ENCODE data around the gene ACTR6.

ACTR6 gene

DNA sequence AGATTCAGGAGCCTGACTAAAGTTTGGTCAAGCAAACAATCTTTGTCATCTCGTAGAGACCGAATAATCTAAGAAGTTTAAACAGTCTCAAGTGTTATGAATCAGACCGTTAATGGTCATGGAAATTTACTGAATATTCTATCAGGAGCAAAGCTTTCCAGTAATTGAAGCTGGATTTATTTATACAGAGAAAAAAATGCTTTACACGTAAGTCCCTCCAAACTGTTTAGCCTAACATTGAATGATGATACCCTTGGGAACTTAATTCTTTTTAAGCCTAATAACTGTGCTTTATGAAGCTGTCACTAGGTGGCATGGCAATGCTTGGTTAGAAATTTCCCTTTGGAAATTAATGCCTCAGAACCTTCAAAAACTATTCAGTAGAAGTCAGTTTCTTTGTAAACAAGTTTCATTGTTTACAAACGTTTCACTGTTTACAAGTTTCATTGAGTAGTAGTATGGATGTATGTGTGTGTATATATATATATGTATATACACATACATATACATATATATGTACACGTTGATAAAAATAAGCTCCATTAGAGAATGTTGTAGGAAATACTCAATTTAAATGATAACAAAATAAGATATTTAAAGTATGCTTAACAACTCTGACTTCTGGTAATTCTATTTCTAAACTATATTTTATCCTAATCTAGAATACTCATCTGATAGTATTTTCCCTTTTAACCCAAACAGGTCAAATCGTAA, 34.1 kb downstream of the ACTR6 start:
- H3K27ac ChIP-seq (ENCODE audit: low read depth, low read length): no peak overlapping the region
- no peaks in the 10 kb centered on the region for H3K4me1 ChIP-seq (ENCODE audit: control insufficient read depth in 1 of 2, insufficient read depth in 2 of 2, low read length in 2 of 2)
- H3K9ac ChIP-seq (ENCODE audit: low read depth in 1 of 2, low read length in 2 of 2): no peak overlapping the region
- no peak overlapping the region for H3K4me3 ChIP-seq (ENCODE audit: low read depth in 1 of 2, low read length in 2 of 2)
- no peaks in the 10 kb centered on the region for H3K9me3 ChIP-seq (ENCODE audit: control insufficient read depth in 1 of 2, low read length in 2 of 2)
- H3K27me3 ChIP-seq (ENCODE audit: control insufficient read depth in 1 of 2, insufficient read depth in 2 of 2, low read length in 2 of 2): no peaks in the 10 kb centered on the region
- no peaks in the 10 kb centered on the region for H3K36me3 ChIP-seq (ENCODE audit: control insufficient read depth in 1 of 2, insufficient read depth in 2 of 2, low read length in 2 of 2)

DNA sequence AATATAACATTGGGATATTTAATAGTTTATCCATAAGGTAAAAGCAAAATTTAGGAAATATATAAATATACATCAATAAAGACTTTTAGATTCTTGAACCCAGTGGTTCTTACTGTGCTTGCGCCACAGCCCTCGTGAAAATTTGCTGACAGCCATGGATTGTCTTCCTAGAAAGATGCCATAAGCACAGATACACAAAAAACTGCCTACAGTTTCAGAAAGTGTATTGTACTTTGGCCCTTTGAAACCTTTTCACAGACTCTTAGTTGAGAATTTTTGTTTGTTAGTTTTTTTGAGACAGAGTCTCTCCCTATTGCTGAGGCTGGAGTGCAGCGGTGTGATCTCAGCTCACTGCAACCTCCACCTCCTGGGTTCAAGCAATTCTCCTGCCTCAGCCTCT, 38.2 kb downstream of the ACTR6 start:
- H3K27me3 ChIP-seq (ENCODE audit: control insufficient read depth in 1 of 2, insufficient read depth in 2 of 2, low read length in 2 of 2): no peaks in the 10 kb centered on the region
- no peaks in the 10 kb centered on the region for H3K9me3 ChIP-seq (ENCODE audit: control insufficient read depth in 1 of 2, low read length in 2 of 2)
- no peaks in the 10 kb centered on the region for H3K36me3 ChIP-seq (ENCODE audit: control insufficient read depth in 1 of 2, insufficient read depth in 2 of 2, low read length in 2 of 2)
- H3K27ac ChIP-seq (ENCODE audit: low read depth, low read length): no peak overlapping the region
- no peak overlapping the region for H3K9ac ChIP-seq (ENCODE audit: low read depth in 1 of 2, low read length in 2 of 2)
- no peaks in the 10 kb centered on the region for H3K4me1 ChIP-seq (ENCODE audit: control insufficient read depth in 1 of 2, insufficient read depth in 2 of 2, low read length in 2 of 2)
- no peak overlapping the region for H3K4me3 ChIP-seq (ENCODE audit: low read depth in 1 of 2, low read length in 2 of 2)

DNA sequence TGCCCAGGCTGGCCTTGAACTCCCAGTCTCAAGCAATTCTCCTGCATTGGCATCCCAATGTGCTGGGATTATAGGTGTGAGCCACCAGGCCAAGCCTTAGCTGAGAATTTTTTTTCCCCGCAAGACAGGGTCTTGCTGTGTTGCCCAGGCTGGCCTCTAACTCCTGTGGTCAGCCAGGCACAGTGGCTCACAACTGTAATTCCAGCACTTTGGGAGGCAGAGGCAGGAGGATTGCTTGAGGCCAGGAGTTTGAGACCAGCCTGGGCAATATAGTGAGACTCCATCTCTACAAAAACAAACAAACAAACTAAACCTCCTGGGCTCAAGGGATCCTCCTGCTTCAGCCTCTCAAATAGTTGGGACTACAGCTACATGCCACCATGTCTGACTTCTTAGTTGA, 39.0 kb downstream of the ACTR6 start:
- H3K27me3 ChIP-seq (ENCODE audit: control insufficient read depth in 1 of 2, insufficient read depth in 2 of 2, low read length in 2 of 2): no peaks in the 10 kb centered on the region
- no peak overlapping the region for H3K27ac ChIP-seq (ENCODE audit: low read depth, low read length)
- H3K4me3 ChIP-seq (ENCODE audit: low read depth in 1 of 2, low read length in 2 of 2): no peak overlapping the region
- no peaks in the 10 kb centered on the region for H3K4me1 ChIP-seq (ENCODE audit: control insufficient read depth in 1 of 2, insufficient read depth in 2 of 2, low read length in 2 of 2)
- no peak overlapping the region for H3K9ac ChIP-seq (ENCODE audit: low read depth in 1 of 2, low read length in 2 of 2)
- no peaks in the 10 kb centered on the region for H3K36me3 ChIP-seq (ENCODE audit: control insufficient read depth in 1 of 2, insufficient read depth in 2 of 2, low read length in 2 of 2)
- no peaks in the 10 kb centered on the region for H3K9me3 ChIP-seq (ENCODE audit: control insufficient read depth in 1 of 2, low read length in 2 of 2)

DNA sequence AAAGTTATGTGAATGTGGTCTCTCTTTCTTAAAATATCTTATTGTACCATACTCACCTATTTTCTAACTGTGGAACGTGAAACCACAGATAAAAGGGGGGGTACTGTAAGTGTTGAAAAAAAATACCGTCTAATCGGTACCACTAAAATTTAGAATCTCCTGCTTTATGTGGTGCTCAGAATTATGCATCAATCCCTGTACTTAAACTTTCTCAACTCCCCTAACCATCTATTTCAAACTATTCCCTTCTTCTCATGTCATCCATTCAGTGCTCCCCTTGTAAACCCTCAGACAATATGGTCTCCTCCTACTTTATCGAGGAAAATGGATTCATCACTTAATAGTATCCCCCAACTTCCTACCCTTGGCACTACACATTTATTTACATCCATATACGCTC, 42.5 kb downstream of the ACTR6 start:
- Histone ChIP-seq H3K4me3 (ENCODE audit: low read depth in 1 of 2, low read length in 2 of 2) (no peak overlapping the region), H3K27ac (ENCODE audit: low read depth, low read length) (no peak overlapping the region), H3K9ac (ENCODE audit: low read depth in 1 of 2, low read length in 2 of 2) (no peak overlapping the region), H3K9me3 (ENCODE audit: control insufficient read depth in 1 of 2, low read length in 2 of 2) (no peaks in the 10 kb centered on the region), H3K27me3 (ENCODE audit: control insufficient read depth in 1 of 2, insufficient read depth in 2 of 2, low read length in 2 of 2) (no peaks in the 10 kb centered on the region), H3K4me1 (ENCODE audit: control insufficient read depth in 1 of 2, insufficient read depth in 2 of 2, low read length in 2 of 2) (no peaks in the 10 kb centered on the region), H3K36me3 (ENCODE audit: control insufficient read depth in 1 of 2, insufficient read depth in 2 of 2, low read length in 2 of 2) (no peaks in the 10 kb centered on the region)

DNA sequence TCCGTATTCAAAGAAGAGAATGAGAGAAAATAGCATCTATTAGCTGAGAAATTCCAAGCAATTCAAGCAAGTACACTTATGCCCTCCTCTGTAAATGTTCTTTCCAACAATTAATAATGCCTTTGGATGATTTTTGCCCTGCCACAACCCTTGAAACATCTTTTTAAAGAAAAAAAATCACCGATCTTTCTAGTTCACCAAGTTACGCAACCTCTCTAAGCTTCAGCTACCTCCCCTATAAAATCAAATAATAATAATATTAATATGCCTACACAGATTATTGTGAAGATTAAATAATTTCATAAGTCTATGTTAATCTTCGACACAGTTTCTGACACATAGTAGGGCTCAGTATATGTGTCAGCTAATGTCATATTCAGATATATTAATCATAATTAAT, 47.1 kb downstream of the ACTR6 start:
- Histone ChIP-seq H3K4me1 (ENCODE audit: control insufficient read depth in 1 of 2, insufficient read depth in 2 of 2, low read length in 2 of 2) (peaks cover 4 to 11% of the 10 kb centered on the region in 2 donors), H3K27ac (ENCODE audit: low read depth, low read length) (no peak overlapping the region), H3K27me3 (ENCODE audit: control insufficient read depth in 1 of 2, insufficient read depth in 2 of 2, low read length in 2 of 2) (no peaks in the 10 kb centered on the region), H3K36me3 (ENCODE audit: control insufficient read depth in 1 of 2, insufficient read depth in 2 of 2, low read length in 2 of 2) (no peaks in the 10 kb centered on the region), H3K9ac (ENCODE audit: low read depth in 1 of 2, low read length in 2 of 2) (no peak overlapping the region), H3K4me3 (ENCODE audit: low read depth in 1 of 2, low read length in 2 of 2) (no peak overlapping the region), H3K9me3 (ENCODE audit: control insufficient read depth in 1 of 2, low read length in 2 of 2) (no peaks in the 10 kb centered on the region)

DNA sequence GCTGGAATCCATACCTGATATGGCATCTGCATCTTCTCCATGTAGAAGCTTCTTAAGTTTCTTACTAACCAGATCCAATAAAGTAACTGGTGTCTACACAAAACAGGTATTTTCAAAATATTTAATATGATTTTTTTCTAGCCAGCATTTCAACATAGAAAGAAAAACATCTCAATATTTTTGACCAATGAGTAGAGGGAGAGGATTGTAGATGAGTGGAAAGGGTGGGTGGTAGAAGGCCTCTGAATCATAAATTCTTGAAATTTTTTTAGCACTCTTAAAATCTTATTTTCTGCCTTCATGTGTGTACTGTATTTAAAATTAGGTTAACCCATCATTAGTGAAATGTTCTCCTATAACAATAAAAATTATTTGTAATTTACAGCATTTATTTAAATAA, 48.3 kb downstream of the ACTR6 start:
- Histone ChIP-seq H3K9ac (ENCODE audit: low read depth in 1 of 2, low read length in 2 of 2) (no peak overlapping the region), H3K36me3 (ENCODE audit: control insufficient read depth in 1 of 2, insufficient read depth in 2 of 2, low read length in 2 of 2) (no peaks in the 10 kb centered on the region), H3K9me3 (ENCODE audit: control insufficient read depth in 1 of 2, low read length in 2 of 2) (no peaks in the 10 kb centered on the region), H3K27ac (ENCODE audit: low read depth, low read length) (no peak overlapping the region), H3K27me3 (ENCODE audit: control insufficient read depth in 1 of 2, insufficient read depth in 2 of 2, low read length in 2 of 2) (no peaks in the 10 kb centered on the region), H3K4me1 (ENCODE audit: control insufficient read depth in 1 of 2, insufficient read depth in 2 of 2, low read length in 2 of 2) (peaks cover 4 to 11% of the 10 kb centered on the region in 2 donors), H3K4me3 (ENCODE audit: low read depth in 1 of 2, low read length in 2 of 2) (no peak overlapping the region)

DNA sequence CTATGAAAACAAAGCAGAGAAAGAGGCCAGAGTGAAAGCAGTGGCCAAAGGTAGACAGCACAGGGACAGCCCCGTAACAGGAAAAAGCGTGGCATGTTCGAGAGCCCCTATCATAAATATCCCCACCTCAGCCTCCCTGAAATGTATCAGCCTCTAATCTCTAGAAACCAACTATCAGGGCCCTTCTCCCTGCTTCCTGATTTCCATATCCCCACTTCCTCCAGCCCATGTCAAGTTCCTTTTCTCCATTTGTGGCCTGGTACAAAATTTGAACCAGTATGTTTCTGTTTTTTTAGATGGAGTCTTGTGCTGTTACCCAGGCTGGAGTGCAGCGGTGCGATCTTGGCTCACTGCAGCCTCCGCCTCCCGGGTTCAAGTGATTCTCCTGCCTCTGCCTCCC, 49.3 kb downstream of the ACTR6 start:
- Histone ChIP-seq H3K9ac (ENCODE audit: low read depth in 1 of 2, low read length in 2 of 2) (no peak overlapping the region), H3K4me1 (ENCODE audit: control insufficient read depth in 1 of 2, insufficient read depth in 2 of 2, low read length in 2 of 2) (peaks cover 8 to 11% of the 10 kb centered on the region in 2 donors), H3K27ac (ENCODE audit: low read depth, low read length) (no peak overlapping the region), H3K4me3 (ENCODE audit: low read depth in 1 of 2, low read length in 2 of 2) (no peak overlapping the region), H3K36me3 (ENCODE audit: control insufficient read depth in 1 of 2, insufficient read depth in 2 of 2, low read length in 2 of 2) (no peaks in the 10 kb centered on the region), H3K9me3 (ENCODE audit: control insufficient read depth in 1 of 2, low read length in 2 of 2) (no peaks in the 10 kb centered on the region), H3K27me3 (ENCODE audit: control insufficient read depth in 1 of 2, insufficient read depth in 2 of 2, low read length in 2 of 2) (no peaks in the 10 kb centered on the region)

DNA sequence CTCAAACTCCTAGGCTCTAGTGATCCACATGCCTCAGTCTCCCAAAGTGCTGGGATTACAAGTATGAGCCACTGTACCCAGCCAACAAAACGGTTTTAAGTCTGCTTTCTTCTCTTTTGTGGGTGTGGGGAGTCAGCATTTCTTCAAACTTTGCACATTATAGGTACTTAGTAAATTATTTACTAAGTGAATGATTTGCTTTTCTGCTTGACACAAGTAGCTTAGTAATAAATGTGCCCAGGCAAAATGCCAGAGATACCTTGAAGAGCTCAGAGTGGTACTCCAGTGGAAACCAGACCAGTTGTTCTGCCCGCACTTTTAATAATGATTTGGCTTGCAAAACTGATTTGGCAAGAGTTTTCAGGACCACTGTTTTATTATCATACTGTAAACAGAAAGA, 51.3 kb downstream of the ACTR6 start:
- Histone ChIP-seq H3K4me3 (ENCODE audit: low read depth in 1 of 2, low read length in 2 of 2) (no peak overlapping the region), H3K4me1 (ENCODE audit: control insufficient read depth in 1 of 2, insufficient read depth in 2 of 2, low read length in 2 of 2) (peaks cover 8 to 15% of the 10 kb centered on the region in 2 donors), H3K27ac (ENCODE audit: low read depth, low read length) (no peak overlapping the region), H3K9ac (ENCODE audit: low read depth in 1 of 2, low read length in 2 of 2) (no peak overlapping the region), H3K36me3 (ENCODE audit: control insufficient read depth in 1 of 2, insufficient read depth in 2 of 2, low read length in 2 of 2) (no peaks in the 10 kb centered on the region), H3K9me3 (ENCODE audit: control insufficient read depth in 1 of 2, low read length in 2 of 2) (no peaks in the 10 kb centered on the region), H3K27me3 (ENCODE audit: control insufficient read depth in 1 of 2, insufficient read depth in 2 of 2, low read length in 2 of 2) (no peaks in the 10 kb centered on the region)

DNA sequence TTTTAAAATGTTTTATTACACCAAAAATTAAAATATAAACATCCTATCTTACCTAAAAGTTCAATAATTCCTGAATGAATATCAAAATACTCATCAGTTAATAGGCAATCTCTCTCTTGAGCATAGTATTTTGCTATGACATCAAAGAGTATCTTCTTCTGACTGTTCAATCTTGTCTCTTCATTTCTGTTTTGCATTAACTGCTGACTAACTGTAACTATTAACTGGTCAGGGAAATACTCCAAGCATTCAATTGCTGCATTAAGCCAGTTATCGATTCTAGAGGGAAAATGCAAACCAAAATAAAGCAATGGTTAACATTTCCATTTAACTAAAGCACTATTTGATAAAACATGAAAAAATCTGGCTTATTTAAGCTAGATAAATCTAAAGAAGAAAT, 52.8 kb downstream of the ACTR6 start:
- Histone ChIP-seq H3K27ac (ENCODE audit: low read depth, low read length) (no peak overlapping the region), H3K4me1 (ENCODE audit: control insufficient read depth in 1 of 2, insufficient read depth in 2 of 2, low read length in 2 of 2) (peaks cover 8 to 15% of the 10 kb centered on the region in 2 donors), H3K36me3 (ENCODE audit: control insufficient read depth in 1 of 2, insufficient read depth in 2 of 2, low read length in 2 of 2) (no peaks in the 10 kb centered on the region), H3K4me3 (ENCODE audit: low read depth in 1 of 2, low read length in 2 of 2) (no peak overlapping the region), H3K9ac (ENCODE audit: low read depth in 1 of 2, low read length in 2 of 2) (no peak overlapping the region), H3K9me3 (ENCODE audit: control insufficient read depth in 1 of 2, low read length in 2 of 2) (no peaks in the 10 kb centered on the region), H3K27me3 (ENCODE audit: control insufficient read depth in 1 of 2, insufficient read depth in 2 of 2, low read length in 2 of 2) (no peaks in the 10 kb centered on the region)

DNA sequence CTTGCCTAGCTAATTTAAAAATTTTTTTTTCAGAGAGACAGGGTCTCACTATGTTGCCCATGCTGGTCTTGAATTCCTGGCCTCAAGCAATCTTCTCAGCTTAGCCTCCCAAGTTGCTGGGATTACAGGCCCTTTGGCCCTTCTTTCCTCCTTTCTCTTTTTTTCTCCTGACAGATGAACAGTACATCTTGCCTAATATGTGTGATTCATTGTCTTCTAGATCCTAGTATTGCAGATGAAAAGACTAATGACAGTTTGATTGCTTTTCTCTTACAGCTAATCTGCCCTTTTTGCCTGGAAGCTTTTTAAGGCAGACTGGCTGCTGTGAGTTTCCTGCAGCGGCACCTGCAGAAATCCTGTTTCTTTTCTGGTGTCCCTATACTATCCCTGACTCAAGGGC, 54.3 kb downstream of the ACTR6 start:
- Histone ChIP-seq H3K27ac (ENCODE audit: low read depth, low read length) (no peak overlapping the region), H3K9ac (ENCODE audit: low read depth in 1 of 2, low read length in 2 of 2) (no peak overlapping the region), H3K36me3 (ENCODE audit: control insufficient read depth in 1 of 2, insufficient read depth in 2 of 2, low read length in 2 of 2) (no peaks in the 10 kb centered on the region), H3K27me3 (ENCODE audit: control insufficient read depth in 1 of 2, insufficient read depth in 2 of 2, low read length in 2 of 2) (no peaks in the 10 kb centered on the region), H3K9me3 (ENCODE audit: control insufficient read depth in 1 of 2, low read length in 2 of 2) (no peaks in the 10 kb centered on the region), H3K4me3 (ENCODE audit: low read depth in 1 of 2, low read length in 2 of 2) (no peak overlapping the region), H3K4me1 (ENCODE audit: control insufficient read depth in 1 of 2, insufficient read depth in 2 of 2, low read length in 2 of 2) (peaks cover 7 to 10% of the 10 kb centered on the region in 2 donors)

DNA sequence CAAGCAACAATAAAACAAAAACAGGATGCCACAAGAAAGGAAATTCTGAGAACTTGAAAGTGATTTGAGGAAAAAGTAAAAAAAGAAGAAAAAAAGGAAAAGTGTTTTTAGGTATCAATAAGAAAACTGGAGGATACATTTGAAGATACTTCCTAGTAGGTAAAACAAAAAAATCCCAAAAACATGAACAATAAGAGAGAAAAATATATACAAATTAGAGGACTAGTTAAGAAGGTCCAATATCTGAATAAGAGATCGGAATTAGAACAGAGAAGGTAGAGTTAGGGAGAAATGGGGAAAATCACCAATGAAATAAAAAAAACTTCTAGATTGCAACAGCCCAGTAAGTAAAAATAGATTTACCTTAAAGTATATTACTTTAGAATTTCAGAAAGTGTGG, 57.5 kb downstream of the ACTR6 start:
- Histone ChIP-seq H3K36me3 (ENCODE audit: control insufficient read depth in 1 of 2, insufficient read depth in 2 of 2, low read length in 2 of 2) (no peaks in the 10 kb centered on the region), H3K4me1 (ENCODE audit: control insufficient read depth in 1 of 2, insufficient read depth in 2 of 2, low read length in 2 of 2) (peaks cover 5 to 13% of the 10 kb centered on the region in 2 donors), H3K4me3 (ENCODE audit: low read depth in 1 of 2, low read length in 2 of 2) (no peak overlapping the region), H3K9ac (ENCODE audit: low read depth in 1 of 2, low read length in 2 of 2) (no peak overlapping the region), H3K27me3 (ENCODE audit: control insufficient read depth in 1 of 2, insufficient read depth in 2 of 2, low read length in 2 of 2) (no peaks in the 10 kb centered on the region), H3K27ac (ENCODE audit: low read depth, low read length) (no peak overlapping the region), H3K9me3 (ENCODE audit: control insufficient read depth in 1 of 2, low read length in 2 of 2) (no peaks in the 10 kb centered on the region)
